Loucy (cell line): ENCODE results near the gene JAZF1.

Experiments
- CTCF ChIP-seq: fragments of 200-600 bp; sonication (generic); conservative IDR thresholded peaks from 2 replicates; pipeline ENCODE4 v1.5.1; 2014; ENCODE audit warnings: mild to moderate bottlenecking, antibody characterized with exemption, low read length
- EZH2phosphoT487 ChIP-seq: fragments of 200-600 bp; IDR thresholded peaks from 2 replicates; pipeline ENCODE4 v1.6.1; 2018; ENCODE audit warnings: antibody characterized with exemption, mild to moderate bottlenecking, moderate library complexity, borderline replicate concordance

GRCh38 chr7:28106321-28106829, 74.2 kb downstream of the JAZF1 start:
- no peak for TF ChIP-seq CTCF
- no peak for TF ChIP-seq EZH2phosphoT487
